HL-60/S4 treated with phorbol 12-myristate 13-acetate at 8.2 ng/mL for 4 days and 3 days (cell line): ENCODE data around the gene FHOD3.
"Not testable (repeated sequence)": the region's sequence is repeated elsewhere in the genome, so short reads cannot be mapped to it uniquely, and the experiment has no call there.

Experiments
- in situ Hi-C: fragments of 300-500 bp; cut with MboI; formaldehyde crosslinking; loops from 2 replicates; pipeline ENCODE4 v1.15.0; 2022; ENCODE audit warnings: low sequenced_read_pairs

Gene FHOD3

GRCh38 chr18:36348331-36348730 is 50.8 kb downstream of the FHOD3 start:
- in situ Hi-C loops = no loop called here

GRCh38 chr18:36348971-36349417 is 51.5 kb downstream of the FHOD3 start:
- in situ Hi-C loops = no loop called here

GRCh38 chr18:36349552-36349951 is 52.0 kb downstream of the FHOD3 start:
- in situ Hi-C loops = no loop called here

GRCh38 chr18:36350251-36350651 is 52.7 kb downstream of the FHOD3 start:
- in situ Hi-C loops = no loop called here

GRCh38 chr18:36350839-36351469 is 53.4 kb downstream of the FHOD3 start:
- in situ Hi-C loops = no loop called here

- in situ Hi-C loops = no loop called here
Measured at GRCh38 chr18:36352384-36352783, 54.9 kb downstream of the FHOD3 start.

GRCh38 chr18:36354989-36355388 is 57.5 kb downstream of the FHOD3 start:
- in situ Hi-C loops = no loop called here

- in situ Hi-C loops = no loop called here
Measured at GRCh38 chr18:36355511-36355910, 58.0 kb downstream of the FHOD3 start.

GRCh38 chr18:36356741-36357140 is 59.2 kb downstream of the FHOD3 start:
- in situ Hi-C loops = not testable (repeated sequence)

GRCh38 chr18:36358141-36358540 is 60.6 kb downstream of the FHOD3 start:
- in situ Hi-C loops = no loop called here

- in situ Hi-C loops = no loop called here
Measured at GRCh38 chr18:36360256-36360909, 62.9 kb downstream of the FHOD3 start.

- in situ Hi-C loops = no loop called here
Measured at GRCh38 chr18:36364911-36365624, 67.6 kb downstream of the FHOD3 start.

GRCh38 chr18:36365836-36366775 is 68.6 kb downstream of the FHOD3 start:
- in situ Hi-C loops = no loop called here

- in situ Hi-C loops = no loop called here
Measured at GRCh38 chr18:36366994-36367839, 69.7 kb downstream of the FHOD3 start.

- in situ Hi-C loops = no loop called here
Measured at GRCh38 chr18:36368889-36369288, 71.4 kb downstream of the FHOD3 start.

GRCh38 chr18:36372903-36373311 is 75.4 kb downstream of the FHOD3 start:
- in situ Hi-C loops = no loop called here

GRCh38 chr18:36374262-36374661 is 76.7 kb downstream of the FHOD3 start:
- in situ Hi-C loops = no loop called here

GRCh38 chr18:36375118-36375517 is 77.6 kb downstream of the FHOD3 start:
- in situ Hi-C loops = no loop called here

- in situ Hi-C loops = no loop called here
Measured at GRCh38 chr18:36376361-36376760, 78.8 kb downstream of the FHOD3 start.

GRCh38 chr18:36377626-36378025 is 80.1 kb downstream of the FHOD3 start:
- in situ Hi-C loops = no loop called here
